NCI-H82 treated with DMSO at 0.1 percent for 48 hours (cell line): ENCODE results near the gene MARS1.
A peak's percentile ranks its signal among the peaks of the same experiment; 100 is the strongest.

Experiments
- DNase-seq: peaks from one replicate; lab custom pipeline; 2025; ENCODE audit not compliant: unreplicated experiment; lab: John Stamatoyannopoulos, UW

The MARS1 gene

DNA sequence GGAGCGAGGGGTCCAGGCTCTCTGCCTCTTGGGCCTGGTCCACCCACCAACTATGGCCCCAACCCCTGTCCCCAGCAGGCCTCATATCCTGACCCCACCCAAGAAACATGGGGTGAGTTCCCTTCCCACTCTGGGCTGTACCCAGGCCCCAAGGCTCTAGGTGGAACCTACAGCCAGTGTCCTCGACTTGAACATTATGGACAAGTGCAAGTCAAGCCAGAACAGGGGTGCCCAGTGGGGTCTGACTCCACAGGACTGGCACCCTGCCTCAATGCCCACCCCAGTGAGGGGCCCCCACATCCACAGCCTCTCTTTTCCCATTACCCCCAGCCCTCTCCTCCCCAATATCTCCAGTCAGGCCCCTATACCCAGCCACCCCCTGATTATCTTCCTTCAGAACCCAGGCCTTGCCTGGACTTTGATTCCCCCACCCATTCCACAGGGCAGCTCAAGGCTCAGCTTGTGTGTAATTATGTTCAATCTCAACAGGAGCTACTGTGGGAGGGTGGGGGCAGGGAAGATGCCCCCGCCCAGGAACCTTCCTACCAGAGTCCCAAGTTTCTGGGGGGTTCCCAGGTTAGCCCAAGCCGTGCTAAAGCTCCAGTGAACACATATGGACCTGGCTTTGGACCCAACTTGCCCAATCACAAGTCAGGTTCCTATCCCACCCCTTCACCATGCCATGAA, 16.8 kb upstream of the MARS1 start:
- no peak for DNase-seq

DNA sequence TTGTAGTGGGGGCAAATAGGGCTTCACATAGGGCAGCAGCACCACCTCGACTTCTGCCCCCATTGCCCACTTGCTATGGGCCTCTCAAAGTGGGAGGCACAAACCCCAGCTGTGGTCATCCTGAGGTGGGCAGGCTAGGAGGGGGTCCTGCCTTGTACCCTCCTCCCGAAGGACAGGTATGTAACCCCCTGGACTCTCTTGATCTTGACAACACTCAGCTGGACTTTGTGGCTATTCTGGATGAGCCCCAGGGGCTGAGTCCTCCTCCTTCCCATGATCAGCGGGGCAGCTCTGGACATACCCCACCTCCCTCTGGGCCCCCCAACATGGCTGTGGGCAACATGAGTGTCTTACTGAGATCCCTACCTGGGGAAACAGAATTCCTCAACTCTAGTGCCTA, 16.2 kb upstream of the MARS1 start:
- no peak for DNase-seq

GRCh38 chr12:57472391-57472790, 15.5 kb upstream of the MARS1 start:
- no peak for DNase-seq

- no peak for DNase-seq
Observed at GRCh38 chr12:57473392-57473791, 14.5 kb upstream of the MARS1 start.

- DNase-seq = no peak
Observed at GRCh38 chr12:57473886-57474285, 14.0 kb upstream of the MARS1 start.

DNA sequence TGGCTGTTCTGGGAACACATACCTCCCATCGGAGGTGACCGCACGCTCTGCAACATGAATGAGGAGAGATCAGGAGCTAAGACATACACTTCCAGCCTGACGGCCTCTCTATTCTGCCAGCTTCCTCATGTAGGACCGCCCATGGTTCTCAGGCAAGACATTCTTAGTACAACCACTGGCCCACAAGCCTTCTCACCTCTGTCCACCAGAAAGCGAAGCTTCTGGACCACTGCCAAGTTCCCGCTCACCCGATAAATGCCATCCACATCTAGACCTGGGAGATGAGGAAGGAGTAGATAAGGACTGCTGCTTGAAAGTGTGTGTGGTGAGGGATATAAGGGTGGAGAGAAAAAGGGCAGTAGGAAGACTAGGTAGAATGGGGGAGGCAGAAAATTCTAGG, 13.4 kb upstream of the MARS1 start:
- DNase-seq = no peak

- no peak for DNase-seq
Observed at GRCh38 chr12:57474862-57475261, 13.0 kb upstream of the MARS1 start.

DNA sequence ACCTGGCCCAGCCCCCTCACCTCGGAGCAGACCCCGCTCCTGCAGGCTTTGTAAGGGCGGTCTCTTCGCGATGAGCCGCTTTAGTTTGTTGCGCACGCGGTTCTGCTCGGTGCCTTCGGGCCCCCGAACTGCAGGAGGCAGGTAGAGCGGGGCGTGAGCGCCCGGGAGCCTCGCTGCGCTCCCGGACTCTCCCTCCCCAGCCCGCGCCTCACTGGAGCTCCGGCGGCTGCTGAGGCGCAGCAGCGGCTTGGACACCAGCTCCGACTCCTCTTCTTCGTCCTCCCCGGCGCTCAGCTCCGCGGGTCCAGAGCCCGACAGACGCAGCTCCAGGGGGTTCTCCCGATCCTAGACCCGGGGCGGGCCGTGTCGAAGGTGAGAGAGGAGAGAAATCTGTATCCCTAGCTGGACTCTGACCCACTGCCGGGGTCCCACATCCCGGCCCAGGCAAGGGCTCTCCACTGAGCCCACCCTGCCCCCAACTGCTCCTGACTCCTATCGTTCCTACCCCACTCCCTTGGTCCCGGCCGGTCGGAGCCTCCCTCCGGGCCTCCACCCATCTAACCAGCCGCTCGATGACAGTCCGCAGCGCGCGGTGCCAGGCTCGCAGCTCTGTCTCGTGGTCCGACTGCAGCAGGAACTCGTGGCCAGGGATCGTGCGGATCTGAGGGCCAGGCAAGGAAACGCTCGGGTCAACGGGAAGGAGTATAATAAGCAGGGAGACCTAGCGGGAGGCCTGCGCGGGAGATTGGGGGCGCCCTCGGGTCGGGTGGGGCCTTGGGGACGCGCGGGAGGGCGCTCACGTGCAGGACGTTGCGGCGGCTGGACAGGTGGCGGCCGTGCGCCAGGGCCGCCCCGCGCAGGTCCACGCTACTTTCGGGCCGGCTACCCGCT, 12.4 kb upstream of the MARS1 start:
- no peak for DNase-seq

GRCh38 chr12:57476162-57476992, 11.5 kb upstream of the MARS1 start:
- no peak for DNase-seq

DNA sequence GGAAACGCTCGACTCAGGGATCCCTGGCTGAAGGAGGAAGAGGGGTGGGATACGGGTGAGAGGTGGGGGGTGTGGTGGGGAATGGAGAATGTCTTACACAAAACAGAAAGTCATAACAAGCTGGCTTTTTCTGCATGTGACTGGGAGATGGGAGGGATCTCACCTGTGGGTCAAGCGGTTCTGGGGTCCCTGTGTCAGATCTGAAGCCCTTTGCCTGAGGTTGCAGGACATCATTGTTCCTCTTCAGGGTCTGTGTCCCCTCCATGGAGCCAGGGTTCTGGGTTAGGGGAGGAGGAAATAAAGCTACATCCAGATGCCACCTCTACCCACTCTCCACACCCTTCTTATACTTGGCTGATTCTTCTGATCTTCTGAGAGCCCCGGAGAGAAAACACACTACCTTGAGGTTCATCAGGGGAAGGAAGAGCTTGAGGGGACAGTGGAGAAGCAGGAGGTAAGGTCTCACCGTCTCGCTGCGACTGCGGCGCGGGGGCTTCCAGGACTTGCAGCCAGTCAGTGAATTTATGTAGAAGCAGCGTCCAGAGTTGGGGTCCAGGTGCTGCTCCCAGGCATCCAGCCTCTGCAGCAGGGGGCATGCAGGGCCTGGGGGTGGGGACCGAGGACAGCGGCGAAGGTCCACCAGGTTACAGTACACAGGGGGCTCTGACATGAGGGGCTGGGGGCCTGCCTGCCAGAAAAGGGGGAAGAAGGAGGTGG, 10.7 kb upstream of the MARS1 start:
- no peak for DNase-seq

DNA sequence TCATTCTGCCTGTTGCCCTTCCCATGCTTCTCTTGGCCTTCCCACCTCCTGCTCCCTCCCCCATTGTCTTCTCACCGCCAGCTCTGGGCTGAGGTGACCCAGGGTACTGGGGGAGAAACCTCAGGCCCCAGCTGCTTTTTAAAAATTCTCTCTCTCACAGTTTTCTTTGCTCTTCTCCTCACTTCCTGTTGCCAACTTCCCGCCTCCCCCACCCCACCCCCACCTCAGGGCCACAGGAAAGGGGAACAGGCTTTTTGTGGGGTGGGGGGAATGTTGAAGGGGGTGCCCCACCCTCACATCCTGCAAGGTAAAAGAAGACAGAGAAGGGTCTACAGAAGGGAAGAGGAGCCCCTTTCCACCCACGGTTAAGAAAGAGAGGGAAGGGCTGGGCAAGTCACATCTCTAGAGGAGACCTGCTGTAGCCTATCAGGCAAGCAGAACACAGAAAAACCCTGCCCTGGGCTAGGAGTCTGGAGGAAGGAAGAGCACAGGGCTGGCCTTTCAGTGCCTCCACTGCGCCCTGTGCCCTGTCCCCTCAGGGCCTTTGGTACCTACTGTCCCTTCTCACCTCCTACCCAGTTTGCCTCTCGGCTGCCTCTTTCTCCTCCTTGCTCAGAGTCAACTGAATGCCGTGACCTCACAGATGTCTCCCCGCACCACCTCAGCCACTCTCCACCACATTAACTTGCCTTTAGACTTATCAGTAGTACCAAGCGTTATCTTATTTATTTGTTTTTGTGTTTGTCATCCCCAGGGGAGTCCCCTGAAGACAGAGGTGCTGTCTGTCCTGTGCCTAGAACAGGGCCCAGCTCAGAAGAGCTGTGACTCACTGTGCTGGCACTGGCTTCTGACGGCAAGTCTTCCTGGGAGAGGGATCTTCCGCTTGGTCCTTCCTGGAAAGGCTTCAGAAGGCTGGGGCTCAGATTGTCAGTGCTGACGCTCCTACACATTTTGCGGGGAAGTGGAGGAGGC, 9.9 kb upstream of the MARS1 start:
- no peak for DNase-seq

DNA sequence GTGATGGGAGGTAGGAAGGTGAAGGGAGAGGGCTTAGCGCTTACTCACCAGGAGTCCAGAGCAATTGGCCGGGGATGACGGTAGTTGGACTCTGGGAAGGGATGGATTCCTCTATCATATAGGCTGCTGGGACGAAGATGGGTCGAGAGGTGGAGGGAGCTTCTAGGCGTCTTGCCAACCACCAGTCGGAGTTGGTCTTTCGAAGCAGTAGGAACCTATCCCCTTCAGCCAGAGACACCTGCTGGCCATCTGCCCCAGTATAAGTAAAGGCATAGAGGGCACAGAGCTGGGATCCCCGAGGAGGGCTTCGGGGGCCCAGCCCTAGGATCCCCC, 8.9 kb upstream of the MARS1 start:
- no peak for DNase-seq

- DNase-seq = no peak
Observed at GRCh38 chr12:57479376-57480115, 8.3 kb upstream of the MARS1 start, which contains the start of gene ARHGAP9. Gene ARHGAP9 (minus strand): TSS chr12:57479866. CDS start chr12:57479406, 460 bp downstream.

- DNase-seq = no peak
Observed at GRCh38 chr12:57481671-57482070, 6.2 kb upstream of the MARS1 start.

- DNase-seq = no peak
Observed at GRCh38 chr12:57483466-57483865, 4.4 kb upstream of the MARS1 start.

DNA sequence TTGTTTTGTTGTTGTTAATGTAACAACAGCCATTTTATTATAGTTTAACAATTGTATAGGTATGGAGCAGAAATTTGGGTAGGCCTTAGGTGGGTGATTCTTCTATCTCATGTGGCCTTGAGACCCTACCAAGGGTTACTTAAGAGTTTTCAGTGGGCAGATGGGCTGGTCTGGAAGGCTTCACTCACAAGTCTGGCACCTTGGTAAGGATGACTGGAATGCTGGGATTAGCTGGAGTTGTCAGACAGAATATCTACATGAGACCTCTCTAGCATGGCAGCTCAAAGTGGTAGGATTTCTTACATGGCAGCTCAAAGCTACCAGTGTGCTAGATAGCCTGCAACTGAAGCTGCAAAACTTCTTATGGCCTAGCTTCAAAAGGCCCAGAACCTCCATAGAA, 2.2 kb upstream of the MARS1 start:
- no peak for DNase-seq

DNA sequence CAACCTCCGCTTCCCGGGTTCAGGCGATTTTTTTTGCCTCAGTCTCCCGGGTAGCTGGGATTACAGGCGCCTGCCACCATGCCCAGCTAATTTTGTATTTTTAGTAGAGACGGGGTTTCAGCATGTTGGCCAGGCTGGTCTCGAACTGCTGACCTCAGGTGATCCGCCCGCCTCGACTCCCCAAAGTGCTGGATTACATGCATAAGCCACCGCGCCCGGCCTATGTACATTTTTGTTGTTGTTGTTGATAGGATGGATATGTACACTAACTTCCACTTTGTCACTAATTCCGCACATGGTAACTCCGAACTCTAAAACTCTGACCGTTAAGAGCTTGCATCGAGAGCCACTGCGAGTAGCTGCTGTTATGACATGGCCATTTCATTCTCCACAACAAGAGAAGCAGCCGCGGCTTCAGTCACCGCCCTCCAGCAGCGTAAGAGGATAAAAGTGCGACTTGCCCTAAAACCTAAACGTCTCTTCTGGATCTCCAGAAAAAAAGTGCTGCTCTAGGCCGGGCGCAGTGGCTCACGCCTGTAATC, 742 bp upstream of the MARS1 start:
- peak; percentile 23 for DNase-seq

GRCh38 chr12:57488402-57489156, 711 bp downstream of the MARS1 start:
- peak; percentile 6 for DNase-seq
